Vagina (tissue), 2 donors: Measurements from ENCODE around the gene SPAG16. TPM values are rescaled to one million over a fixed set of nuclear protein-coding genes. Genes with fewer than 3 reads are reported as not detected.
A peak's percentile ranks its signal among the peaks of the same experiment; 100 is the strongest.

Experiments used
- DNase-seq, 2 donors: peaks; one replicate each; pipeline ENCODE4 v3.0.0-alpha.2; 2017; ENCODE audit errors: extremely low spot score in 2 of 2
- H3K27ac ChIP-seq: fragments of 200-600 bp; sonication (generic); one replicate; pipeline ENCODE4 v1.5.1; 2019
- H3K27me3 ChIP-seq: fragments of 200-600 bp; sonication (generic); one replicate; pipeline ENCODE4 v1.5.1; 2019
- H3K36me3 ChIP-seq, 2 donors: fragments of 200-600 bp; sonication (generic); one replicate each; pipeline ENCODE4 v1.5.1; 2017 to 2019
- H3K4me1 ChIP-seq: fragments of 200-600 bp; sonication (generic); one replicate; pipeline ENCODE4 v1.5.1; 2019
- H3K4me3 ChIP-seq, 2 donors: fragments of 200-600 bp; sonication (generic); 1 replicate in 1 of 2; 2 replicates in 1 of 2; pipeline ENCODE4 v1.5.1; 2016 to 2019
- H3K9me3 ChIP-seq: fragments of 200-600 bp; sonication (generic); one replicate; pipeline ENCODE4 v1.5.1; 2019
- CTCF ChIP-seq, 3 experiments: fragments of 450-650 bp in 2 of 3; fragments of 200-600 bp in 1 of 3; sonication (generic) in 1 of 3; IDR thresholded peaks; one replicate each; pipeline ENCODE4 v1.5.1; 2017 to 2019; ENCODE audit warnings: antibody characterized with exemption in 3 of 3, mild to moderate bottlenecking in 2 of 3, moderate library complexity in 2 of 3
- POLR2A ChIP-seq, 2 donors: fragments of 450-650 bp; IDR thresholded peaks; one replicate each; pipeline ENCODE4 v1.6.1; 2017; ENCODE audit warnings: antibody characterized with exemption in 2 of 2, mild to moderate bottlenecking in 2 of 2, moderate library complexity in 2 of 2
- POLR2AphosphoS5 ChIP-seq, 2 donors: sonication (generic); formaldehyde crosslinking; IDR thresholded peaks; one replicate each; pipeline ENCODE4 v1.9.0; 2017; ENCODE audit warnings: antibody characterized with exemption in 2 of 2, mild to moderate bottlenecking in 2 of 2, low read depth in 1 of 2; ENCODE audit not compliant: insufficient read depth in 1 of 2
- intact Hi-C: fragments of 100-400 bp; cut with DNase I; formaldehyde crosslinking; loops from one replicate; pipeline ENCODE4 v1.15.1; 2023
- total RNA-seq: library from RNA; depleted of rRNA; stranded (reverse); fragments of >200 nt; gene quantifications from one replicate; pipeline ENCODE4 v1.2.3, GENCODE V29; 2016

SPAG16 gene
- total RNA-seq, 1 donor from 2014 or later, result 30.2 TPM

GRCh38 chr2:213247566-213247965 lies 36.7 kb upstream of the SPAG16 start:
- no peaks in the 10 kb centered on the region for H3K9me3 ChIP-seq
- intact Hi-C loops, result no loop called here
- H3K27me3 ChIP-seq, result no peaks in the 10 kb centered on the region
- H3K27ac ChIP-seq, result no peak overlapping the region
- H3K4me1 ChIP-seq, result no peaks in the 10 kb centered on the region
- H3K36me3 ChIP-seq, result no peaks in the 10 kb centered on the region
- H3K4me3 ChIP-seq, result no peak overlapping the region
- no peak for DNase-seq
- no peak for TF ChIP-seq CTCF (IDR thresholded peaks at IDR 0.05)

- Histone ChIP-seq H3K4me1 (no peaks in the 10 kb centered on the region), H3K27me3 (no peaks in the 10 kb centered on the region), H3K4me3 (no peak overlapping the region), H3K36me3 (no peaks in the 10 kb centered on the region), H3K27ac (no peak overlapping the region), H3K9me3 (no peaks in the 10 kb centered on the region)
- intact Hi-C loops, result no loop called here
- DNase-seq, result no peak
- no peak for TF ChIP-seq POLR2A (IDR thresholded peaks at IDR 0.05)
- TF ChIP-seq CTCF (IDR thresholded peaks at IDR 0.05), result no peak
- no peak for TF ChIP-seq POLR2AphosphoS5 (IDR thresholded peaks at IDR 0.05; ENCODE audit: insufficient read depth in 1 of 2, low read depth in 1 of 2)
Observed at GRCh38 chr2:213248637-213249036, 35.6 kb upstream of the SPAG16 start.

GRCh38 chr2:213249502-213249901 lies 34.8 kb upstream of the SPAG16 start:
- no peak overlapping the region for H3K4me3 ChIP-seq
- no peak for DNase-seq
- TF ChIP-seq POLR2AphosphoS5 (IDR thresholded peaks at IDR 0.05; ENCODE audit: insufficient read depth in 1 of 2, low read depth in 1 of 2), result no peak
- no peak for TF ChIP-seq POLR2A (IDR thresholded peaks at IDR 0.05)
- H3K9me3 ChIP-seq, result no peaks in the 10 kb centered on the region
- H3K4me1 ChIP-seq, result no peaks in the 10 kb centered on the region
- H3K36me3 ChIP-seq, result no peaks in the 10 kb centered on the region
- no peak overlapping the region for H3K27ac ChIP-seq
- intact Hi-C loops, result no loop called here
- no peaks in the 10 kb centered on the region for H3K27me3 ChIP-seq

- H3K9me3 ChIP-seq, result no peaks in the 10 kb centered on the region
- TF ChIP-seq POLR2AphosphoS5 (IDR thresholded peaks at IDR 0.05; ENCODE audit: insufficient read depth in 1 of 2, low read depth in 1 of 2) (no peak), CTCF (IDR thresholded peaks at IDR 0.05) (peak; percentile 58 to 65 (median 62))
- DNase-seq, result no peak
Observed at GRCh38 chr2:213251618-213252017, 32.6 kb upstream of the SPAG16 start.

GRCh38 chr2:213252206-213252605 lies 32.1 kb upstream of the SPAG16 start:
- Histone ChIP-seq H3K4me1 (no peaks in the 10 kb centered on the region), H3K9me3 (no peaks in the 10 kb centered on the region), H3K27me3 (no peaks in the 10 kb centered on the region), H3K36me3 (no peaks in the 10 kb centered on the region), H3K27ac (no peak overlapping the region), H3K4me3 (no peak overlapping the region)
- intact Hi-C loops, result no loop called here
- DNase-seq, result no peak
- no peak for TF ChIP-seq CTCF (IDR thresholded peaks at IDR 0.05)
- no peak for TF ChIP-seq POLR2AphosphoS5 (IDR thresholded peaks at IDR 0.05; ENCODE audit: insufficient read depth in 1 of 2, low read depth in 1 of 2)
- TF ChIP-seq POLR2A (IDR thresholded peaks at IDR 0.05), result no peak

More at GRCh38 chr2:213251618-213252017, 32.6 kb upstream of the SPAG16 start:
- no peaks in the 10 kb centered on the region for H3K4me1 ChIP-seq
- intact Hi-C loops, result no loop called here
- no peak overlapping the region for H3K4me3 ChIP-seq
- H3K27me3 ChIP-seq, result no peaks in the 10 kb centered on the region
- H3K27ac ChIP-seq, result no peak overlapping the region
- no peaks in the 10 kb centered on the region for H3K36me3 ChIP-seq

- no peaks in the 10 kb centered on the region for H3K9me3 ChIP-seq
- intact Hi-C loops, result no loop called here
- no peaks in the 10 kb centered on the region for H3K36me3 ChIP-seq
- no peak overlapping the region for H3K4me3 ChIP-seq
- no peak overlapping the region for H3K27ac ChIP-seq
- H3K4me1 ChIP-seq, result no peaks in the 10 kb centered on the region
- TF ChIP-seq POLR2A (IDR thresholded peaks at IDR 0.05) (no peak), CTCF (IDR thresholded peaks at IDR 0.05) (no peak), POLR2AphosphoS5 (IDR thresholded peaks at IDR 0.05; ENCODE audit: insufficient read depth in 1 of 2, low read depth in 1 of 2) (no peak)
- no peaks in the 10 kb centered on the region for H3K27me3 ChIP-seq
- no peak for DNase-seq
Observed at GRCh38 chr2:213253162-213253561, 31.1 kb upstream of the SPAG16 start.
